ENCODE data around the gene MANSC4. TPM values are rescaled to one million over a fixed set of nuclear protein-coding genes. Genes with fewer than 3 reads are reported as not detected.

The MANSC4 gene
- total RNA-seq, 1 donor from 2014 or later = not detected

DNA sequence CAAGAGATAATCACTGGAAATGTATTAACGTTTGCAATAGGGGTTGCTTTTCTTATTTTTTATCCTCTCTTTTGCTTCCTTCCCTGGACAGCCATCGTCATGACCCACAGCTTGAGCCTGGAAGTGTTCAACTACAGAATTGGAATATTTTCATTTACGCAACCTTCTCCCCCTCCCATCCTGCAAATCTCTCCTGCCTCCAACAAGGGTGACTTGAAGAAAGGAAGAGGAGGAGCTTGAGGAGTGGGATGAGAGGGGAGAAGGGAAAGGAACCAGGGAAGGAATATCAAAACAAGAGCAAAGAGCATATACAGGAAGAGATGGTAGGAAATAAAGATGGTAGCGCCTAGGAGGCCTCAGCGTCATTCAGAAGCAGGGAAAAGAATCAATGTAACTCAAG is 1.6 kb upstream of the MANSC4 start:
- peak overlapping the region; percentile 86 for H3K27ac ChIP-seq
- H3K27me3 ChIP-seq = no peaks in the 10 kb centered on the region
- TF ChIP-seq POLR2A (IDR thresholded peaks at IDR 0.05) (no peak), POLR2AphosphoS5 (IDR thresholded peaks at IDR 0.05; ENCODE audit: insufficient read depth in 1 of 2, low read depth in 1 of 2) (no peak)
- TF ChIP-seq, protein P1, sequence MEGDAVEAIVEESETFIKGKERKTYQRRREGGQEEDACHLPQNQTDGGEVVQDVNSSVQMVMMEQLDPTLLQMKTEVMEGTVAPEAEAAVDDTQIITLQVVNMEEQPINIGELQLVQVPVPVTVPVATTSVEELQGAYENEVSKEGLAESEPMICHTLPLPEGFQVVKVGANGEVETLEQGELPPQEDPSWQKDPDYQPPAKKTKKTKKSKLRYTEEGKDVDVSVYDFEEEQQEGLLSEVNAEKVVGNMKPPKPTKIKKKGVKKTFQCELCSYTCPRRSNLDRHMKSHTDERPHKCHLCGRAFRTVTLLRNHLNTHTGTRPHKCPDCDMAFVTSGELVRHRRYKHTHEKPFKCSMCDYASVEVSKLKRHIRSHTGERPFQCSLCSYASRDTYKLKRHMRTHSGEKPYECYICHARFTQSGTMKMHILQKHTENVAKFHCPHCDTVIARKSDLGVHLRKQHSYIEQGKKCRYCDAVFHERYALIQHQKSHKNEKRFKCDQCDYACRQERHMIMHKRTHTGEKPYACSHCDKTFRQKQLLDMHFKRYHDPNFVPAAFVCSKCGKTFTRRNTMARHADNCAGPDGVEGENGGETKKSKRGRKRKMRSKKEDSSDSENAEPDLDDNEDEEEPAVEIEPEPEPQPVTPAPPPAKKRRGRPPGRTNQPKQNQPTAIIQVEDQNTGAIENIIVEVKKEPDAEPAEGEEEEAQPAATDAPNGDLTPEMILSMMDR (IDR thresholded peaks at IDR 0.05) = no peak
- DNase-seq (ENCODE audit: extremely low spot score in 2 of 2) = no peak
- H3K9me3 ChIP-seq = no peaks in the 10 kb centered on the region
- peak overlapping the region; percentile 68 to 89 for H3K4me3 ChIP-seq
- intact Hi-C loops (cut with DNase I) = no loop called here
- H3K4me1 ChIP-seq = peaks cover 32% of the 10 kb centered on the region
- no peaks in the 10 kb centered on the region for H3K36me3 ChIP-seq

DNA sequence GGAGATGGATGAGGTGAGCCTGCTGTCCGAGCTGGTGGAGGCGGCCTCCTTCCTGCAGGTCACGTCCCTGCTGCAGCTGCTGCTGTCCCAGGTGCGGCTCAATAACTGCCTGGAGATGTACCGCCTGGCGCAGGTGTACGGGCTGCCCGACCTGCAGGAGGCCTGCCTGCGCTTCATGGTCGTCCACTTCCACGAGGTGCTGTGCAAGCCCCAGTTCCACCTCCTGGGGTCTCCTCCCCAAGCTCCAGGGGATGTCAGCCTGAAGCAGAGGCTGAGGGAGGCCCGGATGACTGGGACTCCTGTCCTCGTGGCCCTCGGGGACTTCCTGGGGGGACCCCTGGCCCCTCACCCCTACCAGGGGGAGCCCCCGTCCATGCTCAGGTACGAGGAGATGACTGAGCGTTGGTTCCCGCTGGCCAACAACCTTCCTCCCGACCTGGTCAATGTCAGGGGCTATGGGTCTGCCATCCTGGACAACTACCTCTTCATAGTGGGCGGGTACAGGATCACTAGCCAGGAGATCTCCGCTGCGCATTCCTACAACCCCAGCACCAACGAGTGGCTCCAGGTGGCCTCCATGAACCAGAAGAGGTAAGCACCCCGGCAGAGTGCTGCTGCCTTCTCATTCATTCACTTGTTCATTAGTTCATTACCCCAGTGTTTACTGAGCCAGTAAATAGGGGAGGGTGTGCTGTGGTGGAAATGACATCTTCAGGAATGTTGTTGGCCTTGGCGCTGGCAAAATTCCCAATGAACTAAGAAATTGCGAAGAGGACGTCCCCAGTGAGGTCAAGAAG is 774 bp upstream of the MANSC4 start:
- intact Hi-C loops (cut with DNase I) = no loop called here
- Histone ChIP-seq H3K9me3 (no peaks in the 10 kb centered on the region), H3K27ac (peak overlapping the region; percentile 86), H3K27me3 (no peaks in the 10 kb centered on the region), H3K4me3 (peak overlapping the region; percentile 68 to 89), H3K36me3 (no peaks in the 10 kb centered on the region), H3K4me1 (peaks cover 32% of the 10 kb centered on the region)
- peak in 1 of 2 donors; percentile 87 for DNase-seq (ENCODE audit: extremely low spot score in 2 of 2)
- TF ChIP-seq, protein P1 (IDR thresholded peaks at IDR 0.05) = no peak
- TF ChIP-seq POLR2AphosphoS5 (IDR thresholded peaks at IDR 0.05; ENCODE audit: insufficient read depth in 1 of 2, low read depth in 1 of 2) (peak in 1 of 2 donors; percentile 39), POLR2A (IDR thresholded peaks at IDR 0.05) (no peak)

DNA sequence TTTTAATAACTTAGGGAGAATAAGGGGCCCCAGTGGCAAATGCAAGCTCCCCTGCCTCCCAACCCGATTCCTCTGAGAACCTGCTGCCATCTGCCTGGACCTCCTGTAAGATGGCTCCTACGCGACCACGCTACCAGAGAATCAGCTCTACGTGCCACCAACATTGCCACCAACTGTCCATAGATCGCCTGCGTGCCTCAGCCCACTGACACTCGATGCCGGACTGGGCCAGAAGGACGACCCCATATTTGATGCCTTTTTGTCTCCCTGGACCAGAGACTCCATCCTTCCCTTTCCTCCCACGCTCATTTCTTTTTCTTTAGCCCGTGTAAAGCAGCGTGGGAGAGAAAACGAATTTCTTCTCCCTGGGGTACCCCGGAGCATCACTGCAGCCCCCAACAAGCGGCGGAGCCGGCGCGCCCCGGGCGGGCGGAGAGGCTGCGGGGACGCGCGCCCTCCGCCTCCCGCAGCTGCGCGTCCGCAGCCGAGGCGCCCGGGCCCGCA is 568 bp downstream of the MANSC4 start:
- H3K4me1 ChIP-seq = peaks cover 25% of the 10 kb centered on the region
- DNase-seq (ENCODE audit: extremely low spot score in 2 of 2) = no peak
- intact Hi-C loops (cut with DNase I) = no loop called here

DNA sequence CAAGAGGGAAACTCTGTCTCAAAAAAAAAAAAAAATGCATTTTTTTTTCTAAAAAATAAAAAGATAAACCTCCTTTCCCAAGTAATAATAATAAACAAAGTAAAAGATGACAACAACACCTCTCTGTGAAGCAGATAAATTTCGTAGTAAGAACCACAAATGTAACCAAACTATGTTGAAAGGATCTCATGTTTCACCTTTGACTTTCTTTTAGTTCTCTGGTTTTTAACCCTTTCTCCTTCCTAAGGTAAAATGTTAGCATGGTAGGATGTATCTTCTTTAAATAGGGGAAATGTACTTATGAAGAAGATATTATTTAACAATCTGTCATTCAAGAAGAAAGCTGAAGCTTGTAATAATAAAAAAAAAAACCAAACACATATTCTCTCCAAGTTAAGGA is 1.8 kb downstream of the MANSC4 start:
- DNase-seq (ENCODE audit: extremely low spot score in 2 of 2) = no peak
- intact Hi-C loops (cut with DNase I) = no loop called here
- Histone ChIP-seq H3K27ac (no peak overlapping the region), H3K4me1 (peaks cover 25% of the 10 kb centered on the region), H3K36me3 (no peaks in the 10 kb centered on the region), H3K9me3 (no peaks in the 10 kb centered on the region), H3K4me3 (no peak overlapping the region), H3K27me3 (no peaks in the 10 kb centered on the region)
- no peak for TF ChIP-seq POLR2A (IDR thresholded peaks at IDR 0.05)
- TF ChIP-seq, protein P1 (IDR thresholded peaks at IDR 0.05) = no peak

More for the DNA sequence above, 568 bp downstream of the MANSC4 start:
- Histone ChIP-seq H3K27me3 (no peaks in the 10 kb centered on the region), H3K4me3 (peak overlapping the region; percentile 68 to 89), H3K27ac (peak overlapping the region; percentile 86), H3K36me3 (no peaks in the 10 kb centered on the region), H3K9me3 (no peaks in the 10 kb centered on the region)
- TF ChIP-seq POLR2A (IDR thresholded peaks at IDR 0.05) (no peak), POLR2AphosphoS5 (IDR thresholded peaks at IDR 0.05; ENCODE audit: insufficient read depth in 1 of 2, low read depth in 1 of 2) (no peak)
- TF ChIP-seq, protein P1 (IDR thresholded peaks at IDR 0.05) = no peak

DNA sequence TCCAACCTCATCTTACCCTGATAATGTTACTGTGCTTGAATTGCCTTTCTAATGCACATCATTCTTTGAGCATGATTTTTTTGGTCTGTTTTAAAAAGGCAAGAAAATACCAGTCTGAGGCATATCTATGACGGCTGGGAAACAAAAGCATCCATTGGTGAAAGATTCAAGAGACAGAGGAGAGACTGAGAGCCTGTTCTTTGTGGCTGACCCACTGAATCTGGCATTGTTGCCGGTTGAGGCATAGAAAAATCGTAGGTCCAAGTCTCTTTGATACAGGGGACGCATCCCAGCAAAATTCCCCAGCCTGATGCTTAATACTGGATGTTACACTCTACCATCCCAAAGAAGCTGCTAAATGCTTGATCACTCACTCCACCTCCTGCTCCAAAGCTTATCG is 2.9 kb downstream of the MANSC4 start:
- Histone ChIP-seq H3K27ac (no peak overlapping the region), H3K4me1 (peaks cover 16% of the 10 kb centered on the region), H3K27me3 (no peaks in the 10 kb centered on the region), H3K4me3 (no peak overlapping the region), H3K9me3 (no peaks in the 10 kb centered on the region), H3K36me3 (no peaks in the 10 kb centered on the region)
- DNase-seq (ENCODE audit: extremely low spot score in 2 of 2) = no peak
- intact Hi-C loops (cut with DNase I) = no loop called here
- no peak for TF ChIP-seq POLR2A (IDR thresholded peaks at IDR 0.05)
